K562 (cell line): ENCODE results near the gene NFATC3. TPM values are rescaled to one million over a fixed set of nuclear protein-coding genes. Genes with fewer than 3 reads are reported as not detected.

ENCODE experiments used
- DLX4 ChIP-seq: fragments of 250-450 bp; sonication (Bioruptor Pico); IDR thresholded peaks from 2 replicates; pipeline ENCODE4 v1.6.1; 2021; ENCODE audit warnings: mild to moderate bottlenecking
- ESRRA ChIP-seq: fragments of 450-650 bp; IDR thresholded peaks from 2 replicates; pipeline ENCODE4 v1.6.1; 2014; ENCODE audit warnings: low read depth, mild to moderate bottlenecking, moderate library complexity, borderline replicate concordance
- ETV1 ChIP-seq: fragments of 450-650 bp; conservative IDR thresholded peaks from 2 replicates; pipeline ENCODE4 v1.6.1; 2016; ENCODE audit warnings: missing genetic modification characterization, control low read depth, low read depth, missing compliant biosample characterization
- ETV6 ChIP-seq, 3 experiments: fragments of 150-350 bp in 1 of 3; sonication (generic) in 1 of 3; formaldehyde crosslinking in 1 of 3; IDR thresholded peaks; 2 replicates each; pipeline versions ENCODE4 v1.6.1 to v1.8.0; 2014 to 2022; ENCODE audit warnings: borderline replicate concordance in 2 of 3, low read depth in 2 of 3, antibody characterized with exemption in 1 of 3, low read length in 1 of 3, mild to moderate bottlenecking in 1 of 3, missing genetic modification reagents in 1 of 3
- FIP1L1 ChIP-seq: fragments of 200-400 bp; formaldehyde crosslinking; IDR thresholded peaks from 2 replicates; pipeline ENCODE4 v1.6.1; 2018; ENCODE audit warnings: mild to moderate bottlenecking, low read depth, low read length; ENCODE audit not compliant: poor library complexity, severe bottlenecking
- FOXA3 ChIP-seq, 2 experiments: fragments of 450-650 bp in 1 of 2; sonication (generic) in 1 of 2; formaldehyde crosslinking; IDR thresholded peaks in 1 of 2; conservative IDR thresholded peaks in 1 of 2; 2 replicates each; pipeline versions ENCODE4 v1.4.0 to v1.8.0; 2020 to 2022; ENCODE audit warnings: mild to moderate bottlenecking in 2 of 2, missing genetic modification reagents in 1 of 2
- GATAD2A ChIP-seq: fragments of 450-650 bp; IDR thresholded peaks from 2 replicates; pipeline ENCODE4 v1.6.1; 2017
- NFYB ChIP-seq: IDR thresholded peaks from 2 replicates; pipeline ENCODE4 v1.6.1; 2011; ENCODE audit warnings: mild to moderate bottlenecking, moderate library complexity; ENCODE audit not compliant: insufficient read length; ENCODE audit errors: extremely low read depth
- RAD21 ChIP-seq, 2 experiments: fragments of 250-450 bp in 1 of 2; fragments of 450-650 bp in 1 of 2; sonication (Bioruptor Pico) in 1 of 2; formaldehyde crosslinking in 1 of 2; IDR thresholded peaks in 1 of 2; conservative IDR thresholded peaks in 1 of 2; 2 replicates each; pipeline versions ENCODE4 v1.4.0 to v1.8.0; 2020 to 2022; ENCODE audit warnings: mild to moderate bottlenecking in 2 of 2, moderate library complexity in 1 of 2
- RCOR1 ChIP-seq, 2 experiments: IDR thresholded peaks; 2 replicates each; pipeline ENCODE4 v1.6.1; 2012; ENCODE audit warnings: low read depth in 2 of 2, low read length in 2 of 2, borderline replicate concordance in 1 of 2, improper control_type of control experiment in 1 of 2
- TEAD1 ChIP-seq, 2 experiments: fragments of 450-650 bp in 1 of 2; sonication (generic) in 1 of 2; formaldehyde crosslinking; IDR thresholded peaks; 2 replicates each; pipeline versions ENCODE4 v1.4.0 to v1.8.0; 2020 to 2022; ENCODE audit warnings: mild to moderate bottlenecking in 2 of 2, missing genetic modification reagents in 1 of 2
- XRCC5 ChIP-seq: fragments of 200-400 bp; formaldehyde crosslinking; IDR thresholded peaks from 2 replicates; pipeline ENCODE4 v1.6.1; 2017; ENCODE audit warnings: low read depth, mild to moderate bottlenecking, low read length
- ZBTB40 ChIP-seq, 2 experiments: fragments of 450-650 bp in 1 of 2; sonication (generic) in 1 of 2; formaldehyde crosslinking in 1 of 2; IDR thresholded peaks; 2 replicates each; pipeline versions ENCODE4 v1.7.1 to v1.9.0; 2016 to 2022; ENCODE audit warnings: inconsistent platforms in 1 of 2, mild to moderate bottlenecking in 1 of 2, missing genetic modification reagents in 1 of 2
- ZNF584 ChIP-seq: fragments of 200-800 bp; sonication (Bioruptor generic); IDR thresholded peaks from 2 replicates; pipeline ENCODE4 v1.6.1; 2016; ENCODE audit warnings: low read depth, mild to moderate bottlenecking, missing genetic modification characterization, missing compliant biosample characterization
- ZNF668 ChIP-seq: fragments of 250-450 bp; sonication (Bioruptor Pico); IDR thresholded peaks from 2 replicates; pipeline ENCODE4 v1.8.0; 2022; ENCODE audit warnings: mild to moderate bottlenecking, inconsistent platforms
- polyA plus RNA-seq, 8 experiments: library from polyadenylated mRNA; depleted of rRNA in 4 of 8; stranded (reverse) in 5 of 8; unstranded in 3 of 8; fragments of >200 nt; fragmentation: Nextera tagmentation in 2 of 8; fragmentation: Illumina TruSeq in 1 of 8; extraction: Ambion mirVana in 2 of 8; extraction: Trizol in 1 of 8; gene quantifications; 2 replicates each; pipeline versions ENCODE4 v1.2.1 to v1.2.3, GENCODE V29; 2011 to 2014; ENCODE audit warnings: inconsistent platforms in 1 of 8, missing spikeins in 1 of 8
- total RNA-seq, 7 experiments: library from RNA; depleted of rRNA in 6 of 7; stranded (reverse); fragments of >200 nt in 6 of 7; fragmentation: Illumina TruSeq in 2 of 7; extraction: Trizol in 2 of 7; gene quantifications; 2 replicates each; pipeline versions ENCODE4 v1.2.1 to v1.2.3, GENCODE V29; 2011 to 2021; ENCODE audit warnings: low replicate concordance in 1 of 7

Gene NFATC3
- total and polyA plus RNA-seq, 9 of the 15 experiments (the other 6 are each of a cell fraction or from before 2014, with no cell fraction given): 15.7 to 98.4 (median 59.4) TPM

- TF ChIP-seq ZBTB40 (IDR thresholded peaks at IDR 0.05) (peak; percentile 75), ZBTB40 (CRISPR knock-in tag; IDR thresholded peaks at IDR 0.05) (no peak), RCOR1 (IDR thresholded peaks at IDR 0.05; ENCODE audit: borderline replicate concordance in 1 of 2, low read depth in 2 of 2, low read length in 2 of 2) (peak in 1 of 2 experiments; percentile 3; a peak in 1 of 4 replicates), TEAD1 (CRISPR knock-in tag; IDR thresholded peaks at IDR 0.05) (peak; percentile 47 to 62; a peak in 1 of 4 replicates), RAD21 (CRISPR knock-in tag; conservative IDR thresholded peaks at IDR 0.05 in 1 of 2, IDR thresholded peaks at IDR 0.05 in 1 of 2) (peak; percentile 46 to 68), GATAD2A (0 out of 2 replicates have a peak, but pooled peaks have one; percentile 61), ZNF584 (CRISPR knock-in tag) (no peak), ZNF668 (CRISPR knock-in tag) (no peak), FOXA3 (CRISPR knock-in tag; conservative IDR thresholded peaks at IDR 0.05 in 1 of 2, IDR thresholded peaks at IDR 0.05 in 1 of 2) (no peak), ESRRA (peak; percentile 59), ETV6 (IDR thresholded peaks at IDR 0.05; ENCODE audit: borderline replicate concordance in 1 of 2, low read depth in 2 of 2, low read length in 1 of 2) (no peak), ETV6 (CRISPR knock-in tag; IDR thresholded peaks at IDR 0.05; ENCODE audit: borderline replicate concordance) (peak; percentile 78; the same call in 1 of the 2 replicates), NFYB (no peak), FIP1L1 (peak; percentile 77), XRCC5 (no peak), ETV1 (tag) (peak; percentile 68), DLX4 (CRISPR knock-in tag) (no peak)
Measured at GRCh38 chr16:68264128-68265077, 179.2 kb downstream of the NFATC3 start, which contains the start of gene SLC7A6 (continued).
